Right lobe of liver (tissue), 4 donors: ENCODE results near the gene CCDC51.

Source experiments
- POLR2A ChIP-seq: fragments of 450-650 bp; IDR thresholded peaks from one replicate; pipeline ENCODE4 v1.6.1; 2017; ENCODE audit warnings: antibody characterized with exemption, mild to moderate bottlenecking
- TF ChIP-seq, protein P1 (sequence below), 4 donors: fragments of 200-600 bp in 3 of 4; fragments of 450-650 bp in 1 of 4; IDR thresholded peaks; one replicate each; pipeline versions ENCODE4 v1.5.1 to v1.8.0; 2016 to 2022; ENCODE audit warnings: antibody characterized with exemption in 4 of 4, mild to moderate bottlenecking in 2 of 4
- donor health status: DM: no; HTN: no; CAD: no.
- donor health status: DM: no; HTN: no; CAD: no.
- donor health status: DM: no; HTN: yes; CAD: no.

DNA sequence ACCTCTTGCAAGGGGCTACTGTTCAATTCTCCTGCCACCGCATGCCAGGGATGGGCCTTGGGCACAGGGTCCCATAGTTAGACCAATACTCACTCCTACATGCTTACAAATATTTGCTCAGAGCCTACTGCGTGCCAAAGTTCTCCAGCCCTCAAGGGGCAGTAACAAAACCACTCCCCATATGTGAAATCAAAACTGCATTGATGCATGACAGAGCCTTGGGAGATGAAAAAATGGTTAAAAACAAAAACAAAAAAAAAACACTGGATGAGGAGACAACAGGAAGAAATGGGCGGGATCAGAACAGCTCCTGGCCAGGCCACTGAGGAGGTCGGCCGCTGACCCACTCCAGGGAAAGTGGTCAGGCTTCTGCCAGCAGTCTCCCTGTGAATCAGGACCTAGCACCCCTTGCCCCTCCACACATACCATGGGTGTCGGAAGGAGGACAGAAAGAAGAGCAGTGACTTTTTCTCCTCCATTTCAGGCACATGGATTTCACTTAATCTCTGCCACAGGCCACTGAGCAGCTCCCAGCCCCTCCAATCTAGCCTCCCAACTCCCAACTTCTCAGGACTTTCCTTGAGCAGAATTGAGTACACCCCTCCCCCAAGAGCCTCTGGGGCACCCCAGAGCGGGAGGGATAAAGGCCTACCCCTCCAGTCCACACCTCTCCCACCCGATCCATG lies 12.8 kb downstream of the CCDC51 start:
- TF ChIP-seq, protein P1, sequence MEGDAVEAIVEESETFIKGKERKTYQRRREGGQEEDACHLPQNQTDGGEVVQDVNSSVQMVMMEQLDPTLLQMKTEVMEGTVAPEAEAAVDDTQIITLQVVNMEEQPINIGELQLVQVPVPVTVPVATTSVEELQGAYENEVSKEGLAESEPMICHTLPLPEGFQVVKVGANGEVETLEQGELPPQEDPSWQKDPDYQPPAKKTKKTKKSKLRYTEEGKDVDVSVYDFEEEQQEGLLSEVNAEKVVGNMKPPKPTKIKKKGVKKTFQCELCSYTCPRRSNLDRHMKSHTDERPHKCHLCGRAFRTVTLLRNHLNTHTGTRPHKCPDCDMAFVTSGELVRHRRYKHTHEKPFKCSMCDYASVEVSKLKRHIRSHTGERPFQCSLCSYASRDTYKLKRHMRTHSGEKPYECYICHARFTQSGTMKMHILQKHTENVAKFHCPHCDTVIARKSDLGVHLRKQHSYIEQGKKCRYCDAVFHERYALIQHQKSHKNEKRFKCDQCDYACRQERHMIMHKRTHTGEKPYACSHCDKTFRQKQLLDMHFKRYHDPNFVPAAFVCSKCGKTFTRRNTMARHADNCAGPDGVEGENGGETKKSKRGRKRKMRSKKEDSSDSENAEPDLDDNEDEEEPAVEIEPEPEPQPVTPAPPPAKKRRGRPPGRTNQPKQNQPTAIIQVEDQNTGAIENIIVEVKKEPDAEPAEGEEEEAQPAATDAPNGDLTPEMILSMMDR (IDR thresholded peaks at IDR 0.05): no peak
- TF ChIP-seq POLR2A: no peak
